Right lobe of liver (tissue), 6 donors: ENCODE data around the gene PLXNA4. TPM values are rescaled to one million over a fixed set of nuclear protein-coding genes. Genes with fewer than 3 reads are reported as not detected.

ENCODE experiments used
- ATAC-seq, 4 donors: fragments of 200-7000 bp; cut with Tn5 transposase; one replicate each; pipeline ENCODE4 v1.9.1; 2020; ENCODE audit warnings: mild to moderate bottlenecking in 4 of 4, moderate library complexity in 4 of 4
- DNase-seq, 3 donors: peaks; one replicate each; pipeline ENCODE4 v3.0.0-alpha.2; 2020
- H3K27ac ChIP-seq, 3 donors: fragments of 200-600 bp; one replicate each; pipeline ENCODE4 v1.8.0; 2022
- H3K27me3 ChIP-seq, 2 donors: fragments of 200-600 bp; one replicate each; pipeline ENCODE4 v1.8.0; 2022
- H3K36me3 ChIP-seq, 4 donors: fragments of 200-600 bp; sonication (generic) in 1 of 4; one replicate each; pipeline versions ENCODE4 v1.5.1 to v1.8.0; 2017 to 2022; ENCODE audit warnings: control low read depth in 1 of 4
- H3K4me1 ChIP-seq, 4 donors: fragments of 200-600 bp; sonication (generic) in 1 of 4; one replicate each; pipeline versions ENCODE4 v1.5.1 to v1.8.0; 2017 to 2022; ENCODE audit warnings: control low read depth in 1 of 4
- H3K4me3 ChIP-seq, 3 donors: fragments of 200-600 bp; one replicate each; pipeline ENCODE4 v1.8.0; 2022
- H3K9me3 ChIP-seq, 4 donors: fragments of 200-600 bp; sonication (generic) in 1 of 4; one replicate each; pipeline versions ENCODE4 v1.5.1 to v1.8.0; 2017 to 2022; ENCODE audit warnings: control low read depth in 1 of 4
- CTCF ChIP-seq, 4 donors: fragments of 200-600 bp in 3 of 4; fragments of 450-650 bp in 1 of 4; IDR thresholded peaks; one replicate each; pipeline versions ENCODE4 v1.5.1 to v1.8.0; 2016 to 2022; ENCODE audit warnings: antibody characterized with exemption in 4 of 4, mild to moderate bottlenecking in 2 of 4
- POLR2A ChIP-seq: fragments of 450-650 bp; IDR thresholded peaks from one replicate; pipeline ENCODE4 v1.6.1; 2017; ENCODE audit warnings: antibody characterized with exemption, mild to moderate bottlenecking
- WGBS: methylation state at CpG from one replicate; pipeline ENCODE4 v1.1.6; 2018; ENCODE audit warnings: low coverage, low lambda C conversion rate; ENCODE audit not compliant: insufficient coverage; ENCODE audit errors: missing lambda C conversion rate; 5-methylcytosine and 5-hydroxymethylcytosine counted together
- intact Hi-C, 2 donors: fragments of 100-400 bp; cut with DNase I; formaldehyde crosslinking; loops; one replicate each; pipeline versions ENCODE4 v1.11.2 to v1.14.1; 2022
- total RNA-seq, 6 experiments: library from RNA; depleted of rRNA in 2 of 6; stranded (reverse); fragments of >200 nt in 2 of 6; fragmentation: NEBNext Ultra II Directional in 3 of 6; extraction: Animal tissue kit (Norgen Biotek cat#: 25700) in 3 of 6; gene quantifications; one replicate each; pipeline versions ENCODE4 v1.1.0 to v1.2.4, GENCODE V29; 2016 to 2023
- donor health status: DM: no; HTN: yes; CAD: no.
- donor health status: DM: no; HTN: no; CAD: no.
- donor health status: DM: no; HTN: no; CAD: no.
- donor health status: DM: no; HTN: yes; CAD: no.
- donor health status: DM: no; HTN: yes; CAD: no.

PLXNA4 gene
- total RNA-seq, 6 experiments from 2014 or later: 0.17 to 0.90 (median 0.30) TPM

DNA sequence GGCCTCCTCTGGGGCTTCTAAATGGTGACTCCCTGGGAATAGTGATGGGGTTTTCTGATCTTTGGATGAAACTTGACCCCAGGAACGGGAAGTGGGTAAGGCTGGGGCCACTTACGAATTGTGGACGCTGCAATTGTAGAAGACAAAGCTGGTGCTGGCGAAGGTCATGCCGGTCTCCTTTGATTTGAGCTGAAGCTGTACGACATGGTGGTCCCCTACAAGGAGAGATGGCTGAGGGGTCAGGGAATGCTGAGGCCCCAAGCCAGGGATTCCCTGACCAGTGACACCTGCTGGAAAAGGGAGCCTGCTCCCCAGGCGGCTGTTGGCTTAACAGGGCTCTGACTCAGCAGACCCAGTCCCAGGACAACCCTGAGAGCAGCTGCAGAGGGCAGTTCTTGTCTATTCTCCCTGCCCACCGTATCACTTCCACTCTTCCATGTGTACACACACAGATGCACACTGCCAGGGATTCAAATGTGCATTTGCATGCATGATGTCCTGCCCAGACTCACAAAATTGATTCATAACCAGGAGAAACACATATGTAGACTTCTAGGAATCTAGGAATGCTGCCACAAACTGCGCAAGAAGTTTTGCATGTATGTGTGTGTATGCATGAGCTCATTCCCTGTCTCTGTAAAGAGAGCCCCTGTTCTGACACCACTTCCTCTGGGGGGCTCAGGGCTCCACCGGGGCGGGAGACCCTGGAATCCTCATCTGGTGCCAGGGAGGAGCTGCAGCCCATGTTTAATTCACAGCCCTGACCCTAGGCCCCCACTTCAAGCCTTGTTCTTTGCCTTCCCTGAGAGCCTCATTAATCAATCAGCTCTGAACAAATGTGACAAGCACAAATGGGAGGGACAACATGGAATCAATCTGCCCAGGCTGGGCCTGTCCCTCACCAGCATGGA lies 350.0 kb downstream of the PLXNA4 start:
- Histone ChIP-seq H3K4me3 (no peak overlapping the region), H3K27ac (no peak overlapping the region), H3K9me3 (no peaks in the 10 kb centered on the region), H3K4me1 (peaks cover 0 to 5% (median 0%) of the 10 kb centered on the region in 4 donors), H3K27me3 (no peaks in the 10 kb centered on the region), H3K36me3 (no peaks in the 10 kb centered on the region)
- 59% methylated on average over 3 of the region's 11 CpGs for WGBS
- intact Hi-C loops: no loop called here
- no peak for ATAC-seq
- TF ChIP-seq CTCF (IDR thresholded peaks at IDR 0.05): no peak
- TF ChIP-seq POLR2A: no peak
- no peak for DNase-seq

DNA sequence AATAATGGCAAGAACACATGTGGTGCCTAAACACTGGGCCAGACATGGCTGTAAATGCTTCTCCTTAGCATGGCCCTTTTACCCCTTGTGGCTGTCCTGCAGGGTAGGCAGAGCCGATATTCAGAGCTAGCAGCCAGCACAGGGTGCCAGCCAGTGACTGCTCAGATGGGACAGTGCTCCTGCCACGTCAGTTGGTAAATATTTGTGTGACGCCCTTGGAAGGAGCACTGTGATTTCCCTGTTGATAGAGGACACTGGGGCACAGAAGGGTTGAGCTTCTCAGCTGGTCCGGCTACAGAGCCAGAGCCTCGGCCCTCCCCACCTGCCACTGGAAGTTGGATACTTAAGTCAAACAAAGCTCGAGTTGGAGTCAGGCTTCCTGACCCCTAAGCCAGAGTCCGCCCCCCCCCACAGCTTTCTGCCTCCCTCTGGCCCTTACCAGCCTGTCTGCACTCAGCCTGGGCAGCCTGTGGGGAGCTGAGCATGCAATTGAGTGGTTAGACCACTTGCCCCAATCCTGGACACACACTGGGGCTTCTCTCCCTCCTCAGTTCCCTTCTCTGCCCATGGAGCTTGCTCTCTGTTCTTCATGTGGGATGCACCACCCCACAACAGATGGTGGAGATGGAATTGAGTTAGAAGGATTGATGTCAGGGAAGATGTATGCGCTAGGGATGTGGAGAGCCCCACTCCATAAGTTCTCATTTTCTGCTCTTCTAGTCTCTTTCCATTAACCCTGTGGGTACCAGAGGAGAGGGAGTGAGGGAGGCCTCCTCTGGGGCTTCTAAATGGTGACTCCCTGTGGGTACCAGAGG lies 350.8 kb downstream of the PLXNA4 start:
- intact Hi-C loops: no loop called here
- H3K4me1 ChIP-seq: peaks cover 0 to 5% (median 0%) of the 10 kb centered on the region in 4 donors
- H3K27ac ChIP-seq: no peak overlapping the region
- H3K9me3 ChIP-seq: no peaks in the 10 kb centered on the region
- 43% methylated on average over 2 of the region's 8 CpGs for WGBS
- peak; percentile 49 to 80 (median 76) for DNase-seq
- H3K27me3 ChIP-seq: no peaks in the 10 kb centered on the region
- ATAC-seq: peak; percentile 89 to 97 (median 95)
- H3K4me3 ChIP-seq: no peak overlapping the region
- no peak for TF ChIP-seq POLR2A
- TF ChIP-seq CTCF (IDR thresholded peaks at IDR 0.05): no peak
- H3K36me3 ChIP-seq: no peaks in the 10 kb centered on the region

- no peak for ATAC-seq
- peaks cover 0 to 5% (median 0%) of the 10 kb centered on the region in 4 donors for H3K4me1 ChIP-seq
- intact Hi-C loops: no loop called here
- no peak for DNase-seq
- TF ChIP-seq CTCF (IDR thresholded peaks at IDR 0.05) (no peak), POLR2A (no peak)
- H3K9me3 ChIP-seq: no peaks in the 10 kb centered on the region
- no peak overlapping the region for H3K4me3 ChIP-seq
- H3K27me3 ChIP-seq: no peaks in the 10 kb centered on the region
- no peak overlapping the region for H3K27ac ChIP-seq
- no peaks in the 10 kb centered on the region for H3K36me3 ChIP-seq
Observed at GRCh38 chr7:132221356-132221755, 354.9 kb downstream of the PLXNA4 start.

- Histone ChIP-seq H3K4me3 (no peak overlapping the region), H3K4me1 (peaks cover 0 to 5% (median 0%) of the 10 kb centered on the region in 4 donors), H3K9me3 (no peaks in the 10 kb centered on the region), H3K27me3 (no peaks in the 10 kb centered on the region), H3K36me3 (no peaks in the 10 kb centered on the region), H3K27ac (no peak overlapping the region)
- DNase-seq (no peak), ATAC-seq (no peak)
- intact Hi-C loops: no loop called here
- WGBS: 80% methylated on average over 1 of the region's 1 CpG
- TF ChIP-seq POLR2A (no peak), CTCF (IDR thresholded peaks at IDR 0.05) (no peak)
Observed at GRCh38 chr7:132220060-132220459, 356.2 kb downstream of the PLXNA4 start.
